Activated CD4-positive, alpha-beta T cell treated with anti-CD3 and anti-CD28 coated beads for 1 hour (primary cell): ENCODE measurements around the gene TRAF3IP1.
"Not testable (repeated sequence)": the region's sequence is repeated elsewhere in the genome, so short reads cannot be mapped to it uniquely, and the experiment has no call there.

ENCODE experiments used
- DNase-seq: peaks from one replicate; pipeline ENCODE4 v3.0.0-alpha.2; 2020

The TRAF3IP1 gene

GRCh38 chr2:238383135-238383534 lies 62.8 kb downstream of the TRAF3IP1 start:
- no peak for DNase-seq

- DNase-seq, result no peak
These were observed 63.5 kb downstream of the TRAF3IP1 start for GRCh38 chr2:238383743-238384380.

GRCh38 chr2:238387332-238387731 lies 67.0 kb downstream of the TRAF3IP1 start:
- no peak for DNase-seq

GRCh38 chr2:238388794-238389193 lies 68.5 kb downstream of the TRAF3IP1 start:
- no peak for DNase-seq

- DNase-seq, result no peak
These were observed 69.8 kb downstream of the TRAF3IP1 start for GRCh38 chr2:238389988-238390589.

GRCh38 chr2:238391042-238391689 lies 70.8 kb downstream of the TRAF3IP1 start:
- DNase-seq, result no peak

GRCh38 chr2:238396663-238397062 lies 76.3 kb downstream of the TRAF3IP1 start:
- no peak for DNase-seq

- no peak for DNase-seq
These were observed 77.0 kb downstream of the TRAF3IP1 start for GRCh38 chr2:238397356-238397755.

- no peak for DNase-seq
These were observed 78.3 kb downstream of the TRAF3IP1 start for GRCh38 chr2:238398577-238398976.

GRCh38 chr2:238399094-238399493 lies 78.8 kb downstream of the TRAF3IP1 start:
- no peak for DNase-seq

GRCh38 chr2:238401551-238401950 lies 81.2 kb downstream of the TRAF3IP1 start:
- no peak for DNase-seq

- no peak for DNase-seq
These were observed 83.5 kb downstream of the TRAF3IP1 start for GRCh38 chr2:238403632-238404405.

GRCh38 chr2:238404406-238405216 lies 84.3 kb downstream of the TRAF3IP1 start:
- no peak for DNase-seq

GRCh38 chr2:238405217-238405555 lies 84.9 kb downstream of the TRAF3IP1 start:
- not testable (repeated sequence) for DNase-seq

GRCh38 chr2:238406221-238406997 lies 86.1 kb downstream of the TRAF3IP1 start:
- DNase-seq, result no peak

GRCh38 chr2:238406998-238407285 lies 86.6 kb downstream of the TRAF3IP1 start:
- DNase-seq, result no peak

- no peak for DNase-seq
These were observed 87.2 kb downstream of the TRAF3IP1 start for GRCh38 chr2:238407566-238407965.

- DNase-seq, result no peak
These were observed 88.5 kb downstream of the TRAF3IP1 start for GRCh38 chr2:238408615-238409340.

- DNase-seq, result no peak
These were observed 89.3 kb downstream of the TRAF3IP1 start for GRCh38 chr2:238409341-238410199.

GRCh38 chr2:238412067-238412767 lies 91.9 kb downstream of the TRAF3IP1 start:
- no peak for DNase-seq
